ENCODE data around the gene RXRG.
A peak's percentile ranks its signal among the peaks of the same experiment; 100 is the strongest.
"Not testable (repeated sequence)": the region's sequence is repeated elsewhere in the genome, so short reads cannot be mapped to it uniquely, and the experiment has no call there.

Gene RXRG

GRCh38 chr1:165444897-165445370, at the start of gene RXRG:
RXRG (minus strand) TSS chr1:165445126; CDS start chr1:165444893, 233 bp downstream.
- peak; percentile 30 to 91 (median 46) for DNase-seq
- intact Hi-C loops (cut with DNase I), result no loop called here

GRCh38 chr1:165492845-165493373, 48.0 kb upstream of the RXRG start:
- no peak for DNase-seq
- intact Hi-C loops (cut with DNase I), result no loop called here

- intact Hi-C loops (cut with DNase I), result no loop called here
- no peak for DNase-seq
Observed at GRCh38 chr1:165490175-165490574, 45.2 kb upstream of the RXRG start.

- DNase-seq, result no peak
- intact Hi-C loops (cut with DNase I), result no loop called here
Observed at GRCh38 chr1:165487921-165488320, 43.0 kb upstream of the RXRG start.

- intact Hi-C loops (cut with DNase I), result no loop called here
- no peak for DNase-seq
Observed at GRCh38 chr1:165486663-165487062, 41.7 kb upstream of the RXRG start.

- intact Hi-C loops (cut with DNase I), result no loop called here
- DNase-seq, result no peak
Observed at GRCh38 chr1:165485716-165486115, 40.8 kb upstream of the RXRG start.

- intact Hi-C loops (cut with DNase I), result no loop called here
- DNase-seq, result no peak
Observed at GRCh38 chr1:165484532-165484931, 39.6 kb upstream of the RXRG start.

GRCh38 chr1:165483412-165483811, 38.5 kb upstream of the RXRG start:
- intact Hi-C loops (cut with DNase I), result no loop called here
- DNase-seq, result no peak

GRCh38 chr1:165481820-165482532, 37.0 kb upstream of the RXRG start:
- DNase-seq, result no peak
- intact Hi-C loops (cut with DNase I), result no loop called here

GRCh38 chr1:165476776-165477175, 31.9 kb upstream of the RXRG start:
- DNase-seq, result no peak
- intact Hi-C loops (cut with DNase I), result no loop called here

- DNase-seq, result no peak
- intact Hi-C loops (cut with DNase I), result no loop called here
Observed at GRCh38 chr1:165474196-165474595, 29.3 kb upstream of the RXRG start.

- no peak for DNase-seq
- intact Hi-C loops (cut with DNase I), result no loop called here
Observed at GRCh38 chr1:165473081-165473480, 28.2 kb upstream of the RXRG start.

GRCh38 chr1:165468726-165469249, 23.9 kb upstream of the RXRG start:
- no peak for DNase-seq
- intact Hi-C loops (cut with DNase I), result no loop called here

GRCh38 chr1:165468253-165468652, 23.3 kb upstream of the RXRG start:
- no peak for DNase-seq
- intact Hi-C loops (cut with DNase I), result no loop called here

GRCh38 chr1:165467706-165468105, 22.8 kb upstream of the RXRG start:
- intact Hi-C loops (cut with DNase I), result no loop called here

GRCh38 chr1:165463978-165464377, 19.1 kb upstream of the RXRG start:
- DNase-seq, result no peak
- intact Hi-C loops (cut with DNase I), result no loop called here

More at GRCh38 chr1:165467706-165468105, 22.8 kb upstream of the RXRG start:
- DNase-seq, result peak in 1 of 10 donors; percentile 28

GRCh38 chr1:165459683-165460082, 14.8 kb upstream of the RXRG start:
- DNase-seq; intact Hi-C loops (cut with DNase I): not testable (repeated sequence)

GRCh38 chr1:165456861-165457260, 11.9 kb upstream of the RXRG start:
- intact Hi-C loops (cut with DNase I), result no loop called here
- DNase-seq, result no peak

- intact Hi-C loops (cut with DNase I), result no loop called here
Observed at GRCh38 chr1:165456114-165456513, 11.2 kb upstream of the RXRG start.

GRCh38 chr1:165455111-165455510, 10.2 kb upstream of the RXRG start:
- intact Hi-C loops (cut with DNase I), result no loop called here
- DNase-seq, result no peak

More at GRCh38 chr1:165456114-165456513, 11.2 kb upstream of the RXRG start:
- no peak for DNase-seq

- no peak for DNase-seq
- intact Hi-C loops (cut with DNase I), result no loop called here
Observed at GRCh38 chr1:165454091-165454610, 9.2 kb upstream of the RXRG start.

Data from posterior cingulate gyrus (tissue), 11 donors.